HEK293 (cell line): ENCODE results near the gene IRAK1BP1.

Experiments
- CTCF ChIA-PET: fragments of 350-600 bp; formaldehyde crosslinking; extraction: SDS; loops from one replicate; lab custom pipeline; 2021; ENCODE audit warnings: antibody characterized with exemption; lab: Yijun Ruan, JAX
- POLR2A ChIA-PET: fragments of 300-600 bp; formaldehyde crosslinking; extraction: SDS; loops from one replicate; lab custom pipeline; 2020; ENCODE audit warnings: antibody characterized with exemption, inconsistent platforms; lab: Yijun Ruan, JAX
- H3K27ac ChIP-seq: fragments of 200-500 bp; sonication (Bioruptor generic); 2 replicates; pipeline ENCODE4 v1.5.1; 2014; ENCODE audit warnings: low read depth, low read length, control low read depth, inconsistent platforms; ENCODE audit errors: extremely low read depth
- H3K36me3 ChIP-seq, 2 experiments: fragments of 200-500 bp in 1 of 2; sonication (Bioruptor generic) in 1 of 2; 1 replicate in 1 of 2; 2 replicates in 1 of 2; pipeline ENCODE4 v1.5.1; 2014 to 2017; ENCODE audit warnings: inconsistent platforms in 2 of 2, low read length in 2 of 2; ENCODE audit not compliant: control insufficient read depth in 2 of 2, insufficient read depth in 1 of 2
- H3K4me1 ChIP-seq: fragments of 200-500 bp; sonication (Bioruptor generic); 2 replicates; pipeline ENCODE4 v1.5.1; 2014; ENCODE audit warnings: mild to moderate bottlenecking, low read length, inconsistent platforms; ENCODE audit not compliant: control insufficient read depth, insufficient read depth
- H3K4me3 ChIP-seq: 2 replicates; pipeline ENCODE4 v1.5.1; 2011; ENCODE audit warnings: low read depth, mild to moderate bottlenecking, control low read depth, low read length, moderate library complexity
- H3K9me3 ChIP-seq: fragments of 200-500 bp; sonication (Bioruptor generic); 2 replicates; pipeline ENCODE4 v1.5.1; 2014; ENCODE audit warnings: low read depth, low read length, inconsistent platforms; ENCODE audit not compliant: control insufficient read depth, insufficient read depth
- MZF1 ChIP-seq: fragments of 450-650 bp; formaldehyde crosslinking; IDR thresholded peaks from 2 replicates; pipeline ENCODE4 v1.5.1; 2017; ENCODE audit warnings: missing biosample characterization, missing genetic modification characterization, borderline replicate concordance
- RBAK ChIP-seq: fragments of 450-650 bp; formaldehyde crosslinking; IDR thresholded peaks from 2 replicates; pipeline ENCODE4 v1.5.1; 2016; ENCODE audit warnings: missing biosample characterization, missing genetic modification characterization
- SCRT1 ChIP-seq: fragments of 450-650 bp; formaldehyde crosslinking; IDR thresholded peaks from 2 replicates; pipeline ENCODE4 v1.5.1; 2016; ENCODE audit warnings: missing biosample characterization, missing genetic modification characterization, borderline replicate concordance
- ZBTB49 ChIP-seq: fragments of 450-650 bp; formaldehyde crosslinking; IDR thresholded peaks from 2 replicates; pipeline ENCODE4 v1.5.1; 2016; ENCODE audit warnings: missing biosample characterization, missing genetic modification characterization, low read depth
- ZFP69B ChIP-seq: fragments of 450-650 bp; formaldehyde crosslinking; IDR thresholded peaks from 2 replicates; pipeline ENCODE4 v1.5.1; 2016; ENCODE audit warnings: missing biosample characterization, missing genetic modification characterization
- ZNF112 ChIP-seq: fragments of 450-650 bp; formaldehyde crosslinking; IDR thresholded peaks from 2 replicates; pipeline ENCODE4 v1.5.0; 2017; ENCODE audit warnings: missing biosample characterization, missing genetic modification characterization
- ZNF223 ChIP-seq: fragments of 450-650 bp; formaldehyde crosslinking; IDR thresholded peaks from 2 replicates; pipeline ENCODE4 v1.5.1; 2016; ENCODE audit warnings: missing biosample characterization, missing genetic modification characterization
- ZNF23 ChIP-seq: fragments of 450-650 bp; formaldehyde crosslinking; IDR thresholded peaks from 2 replicates; pipeline ENCODE4 v1.5.1; 2016; ENCODE audit warnings: missing biosample characterization, missing genetic modification characterization, borderline replicate concordance
- ZNF266 ChIP-seq: fragments of 450-650 bp; formaldehyde crosslinking; IDR thresholded peaks from 2 replicates; pipeline ENCODE4 v1.5.1; 2016; ENCODE audit warnings: missing biosample characterization, missing genetic modification characterization, low read depth
- ZNF521 ChIP-seq: fragments of 450-650 bp; formaldehyde crosslinking; IDR thresholded peaks from 2 replicates; pipeline ENCODE4 v1.5.1; 2017; ENCODE audit warnings: missing biosample characterization, mild to moderate bottlenecking, missing genetic modification characterization
- ZNF600 ChIP-seq: fragments of 450-650 bp; formaldehyde crosslinking; IDR thresholded peaks from 2 replicates; pipeline ENCODE4 v1.5.1; 2016; ENCODE audit warnings: missing biosample characterization, missing genetic modification characterization
- ZNF654 ChIP-seq: fragments of 450-650 bp; formaldehyde crosslinking; IDR thresholded peaks from 2 replicates; pipeline ENCODE4 v1.5.1; 2016; ENCODE audit warnings: low read depth, missing biosample characterization, missing genetic modification characterization
- ZNF660 ChIP-seq: fragments of 450-650 bp; IDR thresholded peaks from 2 replicates; pipeline ENCODE4 v1.5.1; 2018; ENCODE audit warnings: missing biosample characterization, mild to moderate bottlenecking, missing genetic modification characterization
- ZNF670 ChIP-seq: fragments of 450-650 bp; formaldehyde crosslinking; IDR thresholded peaks from 2 replicates; pipeline ENCODE4 v1.5.1; 2016; ENCODE audit warnings: missing biosample characterization, missing genetic modification characterization, low read depth
- TF ChIP-seq, protein P1 (sequence below): fragments of 450-650 bp; formaldehyde crosslinking; IDR thresholded peaks from 2 replicates; pipeline ENCODE4 v1.5.1; 2016; ENCODE audit warnings: missing biosample characterization, missing genetic modification characterization
- TF ChIP-seq, protein P2 (sequence below): fragments of 450-650 bp; formaldehyde crosslinking; IDR thresholded peaks from 2 replicates; pipeline ENCODE4 v1.5.1; 2017; ENCODE audit warnings: missing biosample characterization, missing genetic modification characterization
- TF ChIP-seq, protein P3 (sequence below): fragments of 450-650 bp; formaldehyde crosslinking; IDR thresholded peaks from 2 replicates; pipeline ENCODE4 v1.5.1; 2016; ENCODE audit warnings: missing biosample characterization, missing genetic modification characterization

The IRAK1BP1 gene

DNA sequence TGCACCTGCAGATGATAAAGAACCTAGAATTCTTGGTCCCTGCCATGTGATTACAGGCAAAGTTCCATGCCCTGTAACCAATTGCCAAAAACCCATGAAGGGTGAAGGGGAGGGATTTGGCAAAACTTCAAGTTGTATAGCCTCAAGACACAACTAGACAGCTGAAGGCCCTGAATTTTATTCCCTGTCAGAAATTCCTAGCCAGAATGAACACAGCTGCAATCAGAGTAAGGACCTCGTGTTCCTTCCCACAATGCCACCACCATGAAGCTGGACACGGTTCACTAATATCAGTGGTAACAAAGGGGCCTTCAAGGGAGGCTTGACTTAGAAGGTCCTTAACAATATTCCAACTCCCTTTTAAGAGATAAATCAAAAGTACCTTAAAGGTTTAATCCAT lies 22.5 kb upstream of the IRAK1BP1 start (continued):
- TF ChIP-seq, protein P1, sequence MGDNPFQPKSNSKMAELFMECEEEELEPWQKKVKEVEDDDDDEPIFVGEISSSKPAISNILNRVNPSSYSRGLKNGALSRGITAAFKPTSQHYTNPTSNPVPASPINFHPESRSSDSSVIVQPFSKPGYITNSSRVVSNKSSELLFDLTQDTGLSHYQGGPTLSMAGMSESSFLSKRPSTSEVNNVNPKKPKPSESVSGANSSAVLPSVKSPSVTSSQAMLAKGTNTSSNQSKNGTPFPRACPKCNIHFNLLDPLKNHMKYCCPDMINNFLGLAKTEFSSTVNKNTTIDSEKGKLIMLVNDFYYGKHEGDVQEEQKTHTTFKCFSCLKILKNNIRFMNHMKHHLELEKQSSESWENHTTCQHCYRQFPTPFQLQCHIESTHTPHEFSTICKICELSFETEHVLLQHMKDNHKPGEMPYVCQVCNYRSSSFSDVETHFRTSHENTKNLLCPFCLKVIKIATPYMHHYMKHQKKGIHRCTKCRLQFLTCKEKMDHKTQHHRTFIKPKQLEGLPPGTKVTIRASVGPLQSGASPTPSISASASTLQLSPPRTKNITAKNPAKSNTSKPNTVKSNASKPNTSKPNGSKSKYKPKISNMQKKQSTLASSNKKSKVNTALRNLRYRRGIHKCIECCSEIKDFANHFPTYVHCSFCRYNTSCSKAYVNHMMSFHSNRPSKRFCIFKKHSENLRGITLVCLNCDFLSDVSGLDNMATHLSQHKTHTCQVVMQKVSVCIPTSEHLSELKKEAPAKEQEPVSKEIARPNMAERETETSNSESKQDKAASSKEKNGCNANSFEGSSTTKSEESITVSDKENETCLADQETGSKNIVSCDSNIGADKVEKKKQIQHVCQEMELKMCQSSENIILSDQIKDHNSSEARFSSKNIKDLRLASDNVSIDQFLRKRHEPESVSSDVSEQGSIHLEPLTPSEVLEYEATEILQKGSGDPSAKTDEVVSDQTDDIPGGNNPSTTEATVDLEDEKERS (tag by site-specific recombination) = no peak
- no peak for TF ChIP-seq SCRT1 (tag by site-specific recombination)
- no peak for TF ChIP-seq ZNF223 (tag by site-specific recombination)
- TF ChIP-seq ZNF112 (tag by site-specific recombination) = no peak
- no peak for TF ChIP-seq RBAK (tag by site-specific recombination)
- TF ChIP-seq, all 188 proteins: peak for 0

DNA sequence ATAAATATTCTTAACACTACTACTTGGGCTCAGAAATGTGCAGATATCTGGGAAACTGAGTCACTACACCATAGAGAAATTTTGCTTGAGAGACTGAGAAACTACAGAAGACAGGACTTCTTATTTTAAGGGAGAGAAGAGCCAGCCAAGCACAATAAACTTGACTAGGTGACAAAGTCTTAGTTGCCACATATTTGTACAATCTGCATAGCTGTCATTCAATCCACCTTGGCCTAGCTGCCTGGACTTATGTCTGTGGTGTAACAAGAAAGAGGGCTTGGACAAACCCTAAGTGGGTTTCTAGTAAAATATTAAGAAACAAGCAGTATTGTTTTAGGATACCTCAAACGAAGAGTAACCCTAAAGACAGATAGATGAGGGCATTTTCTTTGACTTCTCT lies 21.8 kb upstream of the IRAK1BP1 start:
- POLR2A ChIA-PET = no interaction called here
- CTCF ChIA-PET = no interaction called here
- TF ChIP-seq ZNF23 = no peak
- TF ChIP-seq, protein P2, sequence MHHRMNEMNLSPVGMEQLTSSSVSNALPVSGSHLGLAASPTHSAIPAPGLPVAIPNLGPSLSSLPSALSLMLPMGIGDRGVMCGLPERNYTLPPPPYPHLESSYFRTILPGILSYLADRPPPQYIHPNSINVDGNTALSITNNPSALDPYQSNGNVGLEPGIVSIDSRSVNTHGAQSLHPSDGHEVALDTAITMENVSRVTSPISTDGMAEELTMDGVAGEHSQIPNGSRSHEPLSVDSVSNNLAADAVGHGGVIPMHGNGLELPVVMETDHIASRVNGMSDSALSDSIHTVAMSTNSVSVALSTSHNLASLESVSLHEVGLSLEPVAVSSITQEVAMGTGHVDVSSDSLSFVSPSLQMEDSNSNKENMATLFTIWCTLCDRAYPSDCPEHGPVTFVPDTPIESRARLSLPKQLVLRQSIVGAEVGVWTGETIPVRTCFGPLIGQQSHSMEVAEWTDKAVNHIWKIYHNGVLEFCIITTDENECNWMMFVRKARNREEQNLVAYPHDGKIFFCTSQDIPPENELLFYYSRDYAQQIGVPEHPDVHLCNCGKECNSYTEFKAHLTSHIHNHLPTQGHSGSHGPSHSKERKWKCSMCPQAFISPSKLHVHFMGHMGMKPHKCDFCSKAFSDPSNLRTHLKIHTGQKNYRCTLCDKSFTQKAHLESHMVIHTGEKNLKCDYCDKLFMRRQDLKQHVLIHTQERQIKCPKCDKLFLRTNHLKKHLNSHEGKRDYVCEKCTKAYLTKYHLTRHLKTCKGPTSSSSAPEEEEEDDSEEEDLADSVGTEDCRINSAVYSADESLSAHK (tag by site-specific recombination) = no peak
- TF ChIP-seq ZNF266 (tag by site-specific recombination) = no peak
- TF ChIP-seq ZNF660 (tag by site-specific recombination) = no peak
- no peak for TF ChIP-seq ZNF521
- TF ChIP-seq, protein P3, sequence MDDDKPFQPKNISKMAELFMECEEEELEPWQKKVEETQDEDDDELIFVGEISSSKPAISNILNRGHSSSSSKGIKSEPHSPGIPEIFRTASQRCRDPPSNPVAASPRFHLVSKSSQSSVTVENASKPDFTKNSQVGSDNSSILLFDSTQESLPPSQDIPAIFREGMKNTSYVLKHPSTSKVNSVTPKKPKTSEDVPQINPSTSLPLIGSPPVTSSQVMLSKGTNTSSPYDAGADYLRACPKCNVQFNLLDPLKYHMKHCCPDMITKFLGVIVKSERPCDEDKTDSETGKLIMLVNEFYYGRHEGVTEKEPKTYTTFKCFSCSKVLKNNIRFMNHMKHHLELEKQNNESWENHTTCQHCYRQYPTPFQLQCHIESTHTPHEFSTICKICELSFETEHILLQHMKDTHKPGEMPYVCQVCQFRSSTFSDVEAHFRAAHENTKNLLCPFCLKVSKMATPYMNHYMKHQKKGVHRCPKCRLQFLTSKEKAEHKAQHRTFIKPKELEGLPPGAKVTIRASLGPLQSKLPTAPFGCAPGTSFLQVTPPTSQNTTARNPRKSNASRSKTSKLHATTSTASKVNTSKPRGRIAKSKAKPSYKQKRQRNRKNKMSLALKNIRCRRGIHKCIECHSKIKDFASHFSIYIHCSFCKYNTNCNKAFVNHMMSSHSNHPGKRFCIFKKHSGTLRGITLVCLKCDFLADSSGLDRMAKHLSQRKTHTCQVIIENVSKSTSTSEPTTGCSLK (tag by site-specific recombination) = no peak
- TF ChIP-seq ZFP69B = no peak
- no peak for TF ChIP-seq ZNF670 (tag by site-specific recombination)
- TF ChIP-seq ZNF654 (tag by site-specific recombination) = no peak
- no peak for TF ChIP-seq ZNF600
- no peak for TF ChIP-seq ZBTB49 (tag by site-specific recombination)
- TF ChIP-seq MZF1 (tag by site-specific recombination) = no peak

More for the DNA sequence above, 21.8 kb upstream of the IRAK1BP1 start:
- H3K4me3 ChIP-seq = no peak overlapping the region
- H3K27ac ChIP-seq = no peak overlapping the region
- no peaks in the 10 kb centered on the region for H3K4me1 ChIP-seq
- no peaks in the 10 kb centered on the region for H3K9me3 ChIP-seq
- peaks cover 0 to 3% of the 10 kb centered on the region in 2 experiments; a peak in 1 of 3 replicates for H3K36me3 ChIP-seq
